Stimulated activated CD8-positive, alpha-beta memory T cell treated with anti-CD3 and anti-CD28 coated beads, Interleukin-4, amount 100 ng/mL, for 48 hours (primary cell): ENCODE measurements around the gene ELL2.
"Not testable (repeated sequence)": the region's sequence is repeated elsewhere in the genome, so short reads cannot be mapped to it uniquely, and the experiment has no call there.

Experiments used
- DNase-seq: peaks from one replicate; pipeline ENCODE4 v3.0.0-alpha.2; 2020

ELL2 gene

GRCh38 chr5:95853490-95853889, 108.2 kb downstream of the ELL2 start:
- no peak for DNase-seq

GRCh38 chr5:95852567-95852966, 109.1 kb downstream of the ELL2 start:
- DNase-seq: no peak

- not testable (repeated sequence) for DNase-seq
Measured at GRCh38 chr5:95851141-95851540, 110.5 kb downstream of the ELL2 start.

- DNase-seq: no peak
Measured at GRCh38 chr5:95850391-95850894, 111.2 kb downstream of the ELL2 start.

- DNase-seq: no peak
Measured at GRCh38 chr5:95848701-95849100, 113.0 kb downstream of the ELL2 start.

GRCh38 chr5:95847261-95847592, 114.4 kb downstream of the ELL2 start:
- no peak for DNase-seq

GRCh38 chr5:95846554-95847260, 114.9 kb downstream of the ELL2 start:
- peak; percentile 74 for DNase-seq

GRCh38 chr5:95845391-95845790, 116.3 kb downstream of the ELL2 start:
- no peak for DNase-seq

- DNase-seq: no peak
Measured at GRCh38 chr5:95843733-95844223, 117.9 kb downstream of the ELL2 start.

- peak; percentile 69 for DNase-seq
Measured at GRCh38 chr5:95842854-95843544, 118.7 kb downstream of the ELL2 start.

- DNase-seq: no peak
Measured at GRCh38 chr5:95841914-95842812, 119.5 kb downstream of the ELL2 start.

- no peak for DNase-seq
Measured at GRCh38 chr5:95840956-95841705, 120.5 kb downstream of the ELL2 start.

GRCh38 chr5:95839658-95840057, 122.0 kb downstream of the ELL2 start:
- DNase-seq: no peak

GRCh38 chr5:95838556-95838955, 123.1 kb downstream of the ELL2 start:
- no peak for DNase-seq

- DNase-seq: no peak
Measured at GRCh38 chr5:95838001-95838520, 123.6 kb downstream of the ELL2 start.

- no peak for DNase-seq
Measured at GRCh38 chr5:95837492-95837891, 124.2 kb downstream of the ELL2 start.

- DNase-seq: not testable (repeated sequence)
Measured at GRCh38 chr5:95836971-95837370, 124.7 kb downstream of the ELL2 start.

- DNase-seq: no peak
Measured at GRCh38 chr5:95836544-95836943, 125.1 kb downstream of the ELL2 start.

GRCh38 chr5:95835682-95836385, 125.8 kb downstream of the ELL2 start:
- no peak for DNase-seq
